DMS153 (cell line): Measurements from ENCODE around the gene PCARE.
"Not testable (repeated sequence)": the region's sequence is repeated elsewhere in the genome, so short reads cannot be mapped to it uniquely, and the experiment has no call there.

Experiments
- DNase-seq: peaks from one replicate; lab custom pipeline; 2025; lab: John Stamatoyannopoulos, UW

The PCARE gene

GRCh38 chr2:29096969-29097368 is 22.6 kb upstream of the PCARE start:
- no peak for DNase-seq

- DNase-seq, result not testable (repeated sequence)
Observed at GRCh38 chr2:29090311-29090710, 16.0 kb upstream of the PCARE start.

GRCh38 chr2:29084554-29084953 is 10.2 kb upstream of the PCARE start:
- DNase-seq, result no peak

DNA sequence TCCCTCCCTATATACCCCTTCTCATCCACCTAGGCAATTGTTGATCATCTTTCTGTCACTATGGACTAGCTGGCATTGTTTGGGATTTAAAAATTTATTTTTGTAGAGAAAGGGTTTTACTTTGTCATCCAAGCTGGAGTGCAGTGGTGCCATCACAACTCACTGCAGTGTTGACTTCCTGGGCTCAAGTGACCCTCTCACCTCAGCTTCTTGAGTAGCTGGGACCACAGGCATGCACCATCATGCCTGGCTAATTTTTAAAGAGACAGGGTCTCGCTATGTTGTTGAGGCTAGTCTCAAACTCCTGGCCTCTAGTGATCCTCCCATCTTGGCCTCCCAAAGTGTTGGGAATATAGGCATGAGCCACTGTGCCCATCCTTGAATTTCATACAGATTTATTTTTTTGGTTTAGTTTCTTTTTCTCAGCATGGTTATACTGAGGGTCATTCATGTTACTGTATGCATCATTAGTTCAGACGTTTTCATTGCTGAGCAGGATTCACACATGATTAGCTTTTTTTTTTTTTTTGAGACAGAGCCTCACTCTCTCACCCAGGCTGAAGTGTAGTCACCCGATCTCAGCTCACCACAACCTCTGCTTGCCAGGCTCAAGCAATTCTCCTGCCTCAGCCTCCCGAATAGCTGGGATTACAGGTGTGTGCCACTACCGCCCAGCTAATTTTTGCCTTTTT is 8.6 kb upstream of the PCARE start:
- DNase-seq, result no peak

- DNase-seq, result no peak
Observed at GRCh38 chr2:29080886-29081743, 6.8 kb upstream of the PCARE start.

DNA sequence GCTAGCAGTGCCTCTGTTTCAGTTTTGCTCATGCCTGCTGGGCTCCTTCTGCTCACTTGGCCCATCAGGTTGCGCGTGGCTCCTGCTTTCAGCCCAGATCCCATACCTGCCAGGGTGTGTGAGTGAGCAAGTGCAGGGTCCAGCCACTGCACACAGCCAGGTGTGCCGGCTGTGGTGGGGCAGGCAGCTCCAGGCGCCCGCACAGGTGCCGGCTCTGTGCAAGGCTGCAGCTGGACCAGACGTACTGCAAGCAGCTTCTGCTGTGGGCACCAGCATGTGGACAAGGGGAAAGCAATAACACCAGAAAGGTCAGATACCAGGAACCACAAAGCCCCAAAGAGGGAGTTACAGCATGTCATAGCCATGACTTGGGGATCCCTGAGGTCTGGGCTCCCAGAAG is 5.6 kb upstream of the PCARE start:
- no peak for DNase-seq

DNA sequence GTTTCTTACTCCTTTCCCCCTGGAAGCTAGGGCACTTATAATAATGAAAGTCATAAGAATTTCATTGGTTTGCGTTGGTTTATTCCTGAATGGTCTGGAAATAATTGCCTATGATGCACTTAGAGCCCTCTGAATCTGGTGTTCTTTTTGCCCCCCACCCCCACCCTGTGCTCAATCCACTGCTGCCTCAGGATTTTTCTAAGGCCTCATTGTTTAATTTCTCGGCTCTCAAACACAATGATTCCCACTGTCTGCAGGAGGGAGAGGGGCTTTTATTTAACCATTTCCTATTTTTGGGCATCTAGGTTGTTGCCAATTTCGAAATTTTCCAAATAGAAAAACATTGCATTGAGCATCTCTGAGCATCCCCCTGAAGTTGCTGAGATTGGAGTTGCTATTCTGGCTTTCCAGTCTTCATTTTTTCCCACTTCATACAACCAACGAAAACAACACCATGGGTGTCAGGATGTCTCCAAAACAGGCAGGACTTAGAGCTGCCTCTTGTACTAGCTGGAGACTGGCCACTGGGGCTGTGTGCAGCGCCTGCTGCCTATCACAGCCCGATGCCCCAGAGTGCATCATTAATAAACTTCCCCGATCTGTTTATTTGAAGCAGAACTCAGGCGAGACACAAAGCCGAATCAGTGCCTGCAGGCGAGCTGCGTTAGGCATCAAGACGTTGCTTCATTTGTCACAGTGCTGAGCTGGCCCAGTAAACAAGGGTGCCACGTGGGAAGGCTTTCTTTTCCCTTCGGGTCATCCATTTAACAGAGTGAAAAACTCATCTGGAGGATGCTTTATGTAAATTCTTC is 1.8 kb upstream of the PCARE start:
- DNase-seq, result no peak

DNA sequence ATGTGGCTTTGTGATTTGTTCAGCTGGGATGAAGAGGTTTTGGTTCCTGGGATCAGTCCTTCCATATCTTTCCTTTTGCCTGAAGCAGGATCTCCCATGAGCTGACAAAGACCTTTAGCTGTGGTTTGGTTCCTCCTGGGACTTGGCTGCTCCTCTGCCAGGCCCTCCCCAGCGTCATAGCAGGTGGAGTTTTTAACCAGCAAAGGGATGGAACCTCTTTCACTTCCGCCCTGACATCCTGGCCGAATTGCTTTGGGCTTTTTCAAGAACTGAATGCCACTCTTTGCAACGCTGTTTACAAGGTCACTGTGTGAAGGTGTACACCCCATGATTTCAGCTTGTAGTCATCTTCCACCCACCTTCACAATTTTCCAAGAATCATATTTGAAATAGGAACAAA is 390 bp downstream of the PCARE start:
- no peak for DNase-seq

- no peak for DNase-seq
Observed at GRCh38 chr2:29072971-29073725, 1.2 kb downstream of the PCARE start.

GRCh38 chr2:29072251-29072650 is 2.1 kb downstream of the PCARE start:
- DNase-seq, result no peak

GRCh38 chr2:29071032-29071975 is 3.0 kb downstream of the PCARE start:
- no peak for DNase-seq

- no peak for DNase-seq
Observed at GRCh38 chr2:29070526-29070925, 3.8 kb downstream of the PCARE start.

GRCh38 chr2:29068513-29068912 is 5.8 kb downstream of the PCARE start:
- no peak for DNase-seq

DNA sequence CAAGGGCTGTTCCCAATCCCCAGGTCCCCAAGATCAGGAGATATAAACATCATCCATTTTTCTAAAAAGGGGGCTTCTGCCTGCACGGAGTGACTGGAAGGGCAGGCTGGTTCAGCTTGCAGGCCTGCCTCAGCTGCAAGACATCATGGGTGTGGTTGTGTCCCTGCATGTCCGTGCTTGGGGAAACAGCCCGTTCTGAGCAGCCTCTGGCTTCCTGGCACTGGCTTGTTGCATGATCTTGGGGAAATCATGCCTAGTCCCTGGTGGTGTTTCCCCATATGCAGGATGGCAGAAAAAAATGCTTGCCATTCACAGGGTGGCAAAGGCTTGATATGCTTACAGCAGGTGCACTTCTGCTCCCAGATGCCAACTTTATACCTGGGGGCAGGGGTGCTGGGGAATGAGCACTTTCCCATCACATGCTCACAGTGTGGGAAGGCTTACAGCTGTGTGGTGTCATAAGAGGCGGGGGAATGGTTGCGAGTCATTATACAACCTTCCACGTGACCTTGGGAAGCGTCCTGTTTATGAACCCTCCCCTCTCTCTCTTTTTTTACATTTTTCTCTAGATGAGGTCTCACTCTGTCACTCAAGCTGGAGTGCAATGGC is 7.2 kb downstream of the PCARE start:
- DNase-seq, result no peak

DNA sequence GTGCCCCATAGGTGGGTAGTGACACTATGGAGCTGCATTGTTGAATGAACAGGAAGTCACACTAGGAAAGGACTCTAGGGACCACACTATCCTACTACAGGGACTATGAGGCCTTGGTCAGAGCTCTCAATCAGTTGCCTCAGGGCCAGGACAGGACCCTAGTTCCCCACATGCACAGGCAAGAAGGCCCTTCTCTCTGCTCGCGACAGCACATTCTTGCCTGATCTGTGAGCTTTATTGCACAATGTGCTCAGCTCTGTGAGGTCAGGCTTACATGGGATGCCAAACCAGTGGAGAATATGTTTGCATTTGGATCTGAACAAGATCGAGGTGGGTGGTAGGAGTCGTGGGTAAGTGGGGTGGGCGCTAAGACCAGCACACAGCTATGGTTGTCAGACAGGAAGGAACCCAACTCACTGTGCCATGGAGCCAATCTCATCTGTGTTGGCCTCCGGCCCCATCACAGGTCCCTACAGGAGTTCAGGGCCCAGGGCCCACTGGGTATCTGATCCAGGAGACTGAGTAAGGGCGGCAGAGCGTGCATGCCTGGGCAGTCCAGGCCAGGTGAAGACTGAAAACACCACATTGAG is 8.0 kb downstream of the PCARE start:
- DNase-seq, result no peak

- no peak for DNase-seq
Observed at GRCh38 chr2:29065068-29065811, 9.1 kb downstream of the PCARE start.

DNA sequence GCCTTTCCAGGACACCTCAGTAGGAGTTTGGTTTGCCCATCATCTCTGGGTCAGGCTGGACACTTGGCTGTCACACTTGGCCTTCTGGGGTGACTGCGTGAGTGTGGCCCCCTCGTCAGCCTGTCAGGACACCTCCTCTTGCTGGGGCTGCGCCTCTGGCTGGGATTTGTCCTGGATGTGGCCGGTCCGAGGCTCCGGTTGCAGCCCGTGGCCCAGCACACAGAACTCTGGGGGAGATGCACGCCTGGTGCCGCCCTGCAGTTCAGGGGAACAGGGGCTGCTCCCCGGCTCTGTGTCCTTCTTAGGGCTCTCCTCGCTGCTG is 9.6 kb downstream of the PCARE start:
- no peak for DNase-seq

DNA sequence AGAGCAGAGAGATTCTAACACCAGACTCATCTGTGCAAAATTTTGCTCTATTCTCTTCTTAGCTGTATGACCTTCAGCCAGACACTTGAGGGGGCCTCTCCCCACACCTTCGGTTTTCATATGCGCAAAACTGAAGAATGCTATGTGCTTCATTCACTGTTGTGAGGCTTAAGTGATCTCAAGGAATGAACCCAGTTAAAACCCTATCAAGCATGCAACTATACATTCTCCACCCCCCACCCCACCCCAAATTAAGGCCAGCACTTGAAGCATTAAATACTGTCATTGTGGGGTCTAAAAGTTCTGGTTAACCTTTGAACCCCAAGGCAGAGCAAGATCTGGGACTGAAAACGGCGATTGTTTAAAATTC is 10.0 kb downstream of the PCARE start:
- no peak for DNase-seq

DNA sequence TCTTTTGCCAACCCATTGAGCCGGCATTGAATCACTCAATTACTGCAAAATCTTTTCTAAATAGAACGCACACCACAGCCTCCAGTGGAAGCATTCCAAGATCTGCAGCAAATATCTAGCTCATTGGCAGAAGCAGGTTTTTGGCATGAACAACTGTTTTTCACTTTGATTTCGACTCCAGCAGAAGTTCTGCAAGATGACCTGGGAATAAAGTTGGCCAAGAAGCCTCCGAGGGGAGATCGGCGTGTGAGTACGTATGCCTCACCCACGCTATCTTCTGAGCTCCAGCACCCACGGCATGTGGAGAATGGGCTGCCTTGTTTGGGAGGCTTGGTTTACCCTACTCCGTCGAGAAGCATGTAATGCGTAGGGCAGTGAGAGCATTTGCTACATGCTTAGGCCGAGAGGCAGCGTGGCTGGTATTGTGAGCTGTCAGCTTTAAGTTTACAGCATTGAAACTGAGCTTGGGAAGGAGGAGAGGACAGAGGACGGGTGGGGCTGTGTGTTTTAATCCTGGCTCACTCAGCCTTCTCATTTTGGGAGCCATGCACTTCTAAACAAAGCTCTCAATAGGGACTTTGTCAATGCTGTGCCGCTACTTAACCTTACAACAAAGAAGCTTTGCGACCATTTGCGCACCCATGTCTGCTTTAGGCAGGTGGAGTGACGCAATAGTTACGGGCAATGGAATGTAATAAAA is 10.5 kb downstream of the PCARE start:
- DNase-seq, result no peak
